ENCODE results near the gene SNX3.

- TF ChIP-seq CTCF (IDR thresholded peaks at IDR 0.05; ENCODE audit: low read depth, low read length), result no peak
- no peak for TF ChIP-seq MAX (IDR thresholded peaks at IDR 0.05; ENCODE audit: low read depth, low read length)
- no peak for TF ChIP-seq POLR2A (IDR thresholded peaks at IDR 0.05; ENCODE audit: extremely low read depth, insufficient read length)
- no peak for TF ChIP-seq MYC (IDR thresholded peaks at IDR 0.05; ENCODE audit: low read depth, low read length)
These were observed 81.1 kb downstream of the SNX3 start for GRCh38 chr6:108179741-108180140.

Measured in NB4 (cell line).